ENCODE results near the gene UBE2E2.

Gene UBE2E2

DNA sequence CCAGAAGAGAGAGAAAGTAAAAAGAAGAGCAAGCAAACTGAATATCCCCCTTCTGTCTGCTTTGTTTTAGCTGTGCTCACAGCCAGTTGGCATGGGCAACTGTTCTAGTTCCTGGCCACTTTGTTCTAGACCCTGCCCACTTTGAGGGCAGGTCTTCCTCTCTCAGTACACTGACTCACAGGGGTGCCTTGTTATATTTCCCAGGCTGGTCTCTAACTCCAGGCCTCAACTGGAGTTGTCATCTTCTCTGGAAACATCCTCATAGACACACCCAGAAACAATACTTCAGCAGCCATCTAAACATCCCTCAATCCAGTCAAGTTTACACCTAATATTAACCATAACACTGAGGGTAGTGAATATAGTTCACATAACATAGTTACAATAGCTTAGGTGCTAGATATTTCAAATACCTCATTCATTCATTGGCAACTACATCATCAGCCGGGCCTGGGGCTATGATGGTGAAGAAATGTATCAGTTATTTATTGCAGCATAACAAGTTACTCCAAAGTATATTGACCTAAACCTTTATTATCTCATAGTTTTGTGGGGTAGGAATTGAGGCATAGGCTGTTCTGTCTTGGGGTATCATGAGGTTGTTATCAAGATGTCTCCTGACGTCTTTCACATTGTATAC, 106.0 kb downstream of the UBE2E2 start:
- TF ChIP-seq, protein P1, sequence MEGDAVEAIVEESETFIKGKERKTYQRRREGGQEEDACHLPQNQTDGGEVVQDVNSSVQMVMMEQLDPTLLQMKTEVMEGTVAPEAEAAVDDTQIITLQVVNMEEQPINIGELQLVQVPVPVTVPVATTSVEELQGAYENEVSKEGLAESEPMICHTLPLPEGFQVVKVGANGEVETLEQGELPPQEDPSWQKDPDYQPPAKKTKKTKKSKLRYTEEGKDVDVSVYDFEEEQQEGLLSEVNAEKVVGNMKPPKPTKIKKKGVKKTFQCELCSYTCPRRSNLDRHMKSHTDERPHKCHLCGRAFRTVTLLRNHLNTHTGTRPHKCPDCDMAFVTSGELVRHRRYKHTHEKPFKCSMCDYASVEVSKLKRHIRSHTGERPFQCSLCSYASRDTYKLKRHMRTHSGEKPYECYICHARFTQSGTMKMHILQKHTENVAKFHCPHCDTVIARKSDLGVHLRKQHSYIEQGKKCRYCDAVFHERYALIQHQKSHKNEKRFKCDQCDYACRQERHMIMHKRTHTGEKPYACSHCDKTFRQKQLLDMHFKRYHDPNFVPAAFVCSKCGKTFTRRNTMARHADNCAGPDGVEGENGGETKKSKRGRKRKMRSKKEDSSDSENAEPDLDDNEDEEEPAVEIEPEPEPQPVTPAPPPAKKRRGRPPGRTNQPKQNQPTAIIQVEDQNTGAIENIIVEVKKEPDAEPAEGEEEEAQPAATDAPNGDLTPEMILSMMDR (IDR thresholded peaks at IDR 0.05; ENCODE audit: extremely low read depth, missing control alignments), result no peak

DNA sequence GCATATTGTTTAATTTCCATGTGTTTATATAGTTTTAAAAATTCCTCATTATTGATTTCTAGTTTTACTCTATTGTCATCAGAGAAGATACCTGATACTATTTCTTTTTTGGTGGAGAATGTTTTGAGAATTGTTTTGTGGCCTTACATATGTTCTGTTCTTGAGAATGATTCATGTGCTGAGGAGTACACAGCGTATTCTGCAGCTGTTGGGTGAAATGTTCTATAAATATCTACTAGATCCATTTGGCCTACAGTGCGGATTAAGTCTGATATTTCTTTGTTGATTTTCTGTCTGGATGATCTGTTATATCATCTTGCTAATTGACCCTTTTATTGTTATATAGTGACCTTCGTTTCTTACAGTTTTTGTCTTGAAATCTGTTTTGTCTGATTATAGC, 109.7 kb downstream of the UBE2E2 start:
- DNase-seq (ENCODE audit: low spot score), result no peak
- TF ChIP-seq, protein P1 (IDR thresholded peaks at IDR 0.05; ENCODE audit: extremely low read depth, missing control alignments), result no peak

More for the DNA sequence above, 106.0 kb downstream of the UBE2E2 start:
- DNase-seq (ENCODE audit: low spot score), result no peak

DNA sequence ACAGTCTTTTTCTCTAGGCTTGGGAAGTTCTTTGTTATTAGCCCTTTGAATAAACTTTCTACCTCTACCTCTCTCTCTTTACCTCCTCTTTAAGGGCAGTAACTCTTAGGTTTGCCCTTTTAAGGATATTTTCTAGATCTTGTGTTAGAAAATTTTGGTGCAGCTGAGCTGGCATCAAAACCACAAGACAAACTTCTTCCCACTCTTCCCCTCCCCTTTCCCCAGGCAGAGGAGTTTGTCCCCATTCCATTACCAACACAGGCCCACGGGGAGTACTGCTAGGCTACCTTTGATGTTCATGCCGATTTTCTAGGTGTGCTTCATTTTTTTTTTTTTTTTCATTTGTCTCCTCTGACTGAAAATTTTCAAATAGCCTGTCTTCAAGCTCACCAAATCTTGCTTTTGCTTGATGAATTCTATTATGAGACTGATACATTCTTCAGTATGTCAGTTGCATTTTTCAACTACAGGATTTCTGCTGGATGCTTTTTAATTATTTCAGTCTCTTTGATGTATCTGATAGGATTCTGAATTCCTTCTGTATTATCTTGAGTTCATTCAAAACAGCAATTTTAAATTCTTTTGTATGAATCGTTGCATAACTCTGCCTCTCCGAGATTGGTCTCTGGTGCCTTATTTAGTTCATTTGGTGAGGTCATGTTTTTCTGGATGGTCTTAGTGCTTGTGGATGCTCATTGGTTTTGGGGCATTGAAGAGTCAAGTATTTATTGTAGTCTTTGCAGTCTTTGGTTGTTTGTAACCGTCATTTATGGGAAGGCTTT, 112.0 kb downstream of the UBE2E2 start:
- TF ChIP-seq, protein P1 (IDR thresholded peaks at IDR 0.05; ENCODE audit: extremely low read depth, missing control alignments), result no peak
- DNase-seq (ENCODE audit: low spot score), result no peak

DNA sequence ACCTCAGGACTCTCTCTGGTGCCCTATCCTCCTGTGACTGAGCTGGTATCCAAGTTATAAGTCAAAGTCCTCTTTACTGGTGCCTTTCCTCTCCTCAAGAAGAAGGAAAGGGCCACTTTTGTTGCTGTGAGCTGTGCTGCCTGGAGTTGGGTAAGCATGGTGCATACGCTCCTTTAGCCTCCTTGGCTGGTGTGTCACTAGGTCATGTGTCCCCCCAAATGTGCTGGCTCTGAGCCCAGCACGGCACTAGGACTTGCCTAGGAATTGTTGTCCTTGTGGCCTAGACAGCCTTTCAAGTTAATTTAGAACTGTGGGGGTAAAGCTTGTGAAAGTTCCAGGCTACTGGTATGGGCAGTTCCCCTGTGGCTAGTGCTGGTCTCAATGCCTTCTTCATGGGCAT, 113.8 kb downstream of the UBE2E2 start:
- TF ChIP-seq, protein P1 (IDR thresholded peaks at IDR 0.05; ENCODE audit: extremely low read depth, missing control alignments), result no peak

DNA sequence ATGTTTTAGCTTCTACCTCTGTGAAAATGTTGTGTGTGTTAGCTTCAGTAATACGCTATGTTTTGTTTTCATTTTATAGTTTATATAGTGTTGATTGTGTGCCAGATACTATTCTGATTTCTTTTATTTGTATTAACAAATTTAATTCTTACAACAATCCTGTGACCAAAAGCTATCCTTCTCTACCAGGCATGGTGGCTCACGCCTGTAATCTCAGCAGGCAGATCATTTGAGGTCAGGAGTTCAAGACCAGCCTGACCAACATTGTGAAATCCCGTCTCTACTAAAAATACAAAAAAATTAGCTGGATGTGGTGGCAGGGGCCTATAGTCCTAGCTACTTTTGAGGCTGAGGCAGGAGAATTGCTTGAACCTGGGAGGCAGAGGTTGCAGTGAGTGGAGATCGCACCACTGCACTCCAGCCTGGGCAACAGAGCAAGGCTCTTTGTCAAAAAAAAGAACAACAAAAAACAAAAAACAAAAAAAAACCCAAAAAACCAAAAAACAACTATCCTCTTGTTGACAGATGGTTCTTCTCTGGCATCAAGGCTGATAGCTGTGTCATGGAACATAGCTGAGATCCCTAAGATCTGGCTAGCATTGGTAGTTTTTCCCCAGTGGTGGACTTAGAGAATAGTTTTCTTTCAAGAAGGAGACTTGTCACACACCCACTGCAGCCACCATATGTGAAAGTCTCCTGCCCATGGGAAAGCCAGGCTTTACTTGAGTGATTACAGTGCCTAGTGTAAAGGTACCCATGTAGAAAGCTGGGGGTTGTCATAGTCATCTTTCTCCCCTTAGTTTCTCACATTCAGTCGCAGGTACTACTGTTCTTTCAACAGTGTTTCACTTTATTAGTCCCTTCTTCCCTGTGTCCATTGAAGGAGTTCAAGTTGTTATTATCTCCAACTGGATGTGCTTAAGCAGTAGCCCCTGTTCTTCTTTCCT, 116.5 kb downstream of the UBE2E2 start:
- DNase-seq (ENCODE audit: low spot score), result no peak
- TF ChIP-seq, protein P1 (IDR thresholded peaks at IDR 0.05; ENCODE audit: extremely low read depth, missing control alignments), result no peak

More for the DNA sequence above, 113.8 kb downstream of the UBE2E2 start:
- DNase-seq (ENCODE audit: low spot score), result no peak

DNA sequence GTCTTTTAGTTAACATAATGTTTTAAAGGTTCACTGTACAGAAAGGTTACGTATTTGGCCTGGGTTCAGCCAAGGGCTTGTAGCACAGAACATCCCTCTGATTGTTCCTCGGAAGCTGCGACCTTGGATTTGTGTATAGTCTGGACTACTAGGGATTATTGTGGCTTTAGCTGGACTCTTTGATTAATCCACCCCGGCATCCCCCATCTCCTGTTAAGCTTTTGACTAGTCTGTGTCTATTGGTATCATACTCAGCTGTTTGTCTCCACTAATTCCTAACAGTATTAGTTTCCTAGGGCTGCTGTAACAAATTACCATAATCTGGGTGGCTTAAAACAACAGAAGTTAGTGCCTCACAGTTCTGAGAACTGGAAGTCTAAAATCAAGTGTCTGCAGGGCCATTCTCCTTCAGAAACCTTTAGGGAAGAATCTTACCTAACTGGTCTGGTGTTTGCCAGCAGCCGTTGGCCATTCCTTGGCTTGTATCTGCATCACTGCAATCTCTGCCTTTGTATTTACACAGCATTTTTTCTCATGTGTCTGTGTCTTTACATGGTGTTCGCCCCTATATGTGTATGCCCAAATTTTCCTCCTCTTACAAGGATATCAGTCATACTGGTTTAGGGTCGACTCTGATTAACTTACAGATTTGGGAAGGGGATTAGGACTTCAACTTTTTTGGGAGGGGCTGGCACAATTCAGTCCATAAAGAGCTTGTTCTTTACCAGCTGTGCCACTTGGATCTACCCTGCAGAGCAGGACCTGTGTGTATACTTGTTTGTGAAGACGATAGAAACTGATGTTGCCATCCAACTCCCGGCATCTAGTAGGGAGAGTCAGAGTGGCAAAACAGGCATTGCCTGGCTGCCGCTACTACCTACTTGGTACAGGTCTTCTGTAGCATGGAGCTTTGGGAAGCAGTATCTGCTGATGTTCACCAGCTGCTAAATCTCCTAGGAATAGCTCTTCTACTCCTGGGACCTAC, 117.8 kb downstream of the UBE2E2 start:
- TF ChIP-seq, protein P1 (IDR thresholded peaks at IDR 0.05; ENCODE audit: extremely low read depth, missing control alignments), result no peak
- no peak for DNase-seq (ENCODE audit: low spot score)
